ENCODE results near the gene TSPAN9. TPM values are rescaled to one million over a fixed set of nuclear protein-coding genes. Genes with fewer than 3 reads are reported as not detected.

The TSPAN9 gene
- total RNA-seq, 1 experiment from 2014 or later: 9.6 TPM

GRCh38 chr12:3262470-3262869 is 185.3 kb downstream of the TSPAN9 start:
- Histone ChIP-seq H3K9me3 (ENCODE audit: insufficient read depth, low read depth) (no peaks in the 10 kb centered on the region), H3K4me2 (no peak overlapping the region), H3K27ac (no peak overlapping the region), H3K27me3 (ENCODE audit: insufficient read depth, low read depth) (peaks cover 16% of the 10 kb centered on the region), H3K36me3 (ENCODE audit: low read depth) (no peaks in the 10 kb centered on the region), H3K9me2 (ENCODE audit: insufficient read depth) (no peaks in the 10 kb centered on the region), H4K20me1 (ENCODE audit: insufficient read depth) (no peaks in the 10 kb centered on the region; the same call in 1 of the 2 replicates), H2AFZ (no peak overlapping the region), H3K79me2 (ENCODE audit: low read depth) (no peaks in the 10 kb centered on the region), H3K4me3 (no peak overlapping the region), H3K4me1 (replicated peaks; ENCODE audit: insufficient read depth) (no peaks in the 10 kb centered on the region), H3F3A (ENCODE audit: insufficient read depth, low read depth) (no peaks in the 10 kb centered on the region)
- CTCF ChIA-PET: interaction anchor here (0.5 kb wide), 1 partner anchor 317 kb away, joined by 5 read pairs; no protein-coding TSS in a partner anchor
- BruUV-seq (replicated peaks): no TSS peak
- POLR2A ChIA-PET (ENCODE audit: unreplicated experiment): no interaction called here
- intact Hi-C loops (cut with micrococcal nuclease; ENCODE audit: unreplicated experiment): no loop called here
- no peak for DNase-seq
- no peak for TF ChIP-seq CTCF (conservative IDR thresholded peaks at IDR 0.05)
- no peak for TF ChIP-seq EZH2 (IDR thresholded peaks at IDR 0.05; ENCODE audit: low read depth)

DNA sequence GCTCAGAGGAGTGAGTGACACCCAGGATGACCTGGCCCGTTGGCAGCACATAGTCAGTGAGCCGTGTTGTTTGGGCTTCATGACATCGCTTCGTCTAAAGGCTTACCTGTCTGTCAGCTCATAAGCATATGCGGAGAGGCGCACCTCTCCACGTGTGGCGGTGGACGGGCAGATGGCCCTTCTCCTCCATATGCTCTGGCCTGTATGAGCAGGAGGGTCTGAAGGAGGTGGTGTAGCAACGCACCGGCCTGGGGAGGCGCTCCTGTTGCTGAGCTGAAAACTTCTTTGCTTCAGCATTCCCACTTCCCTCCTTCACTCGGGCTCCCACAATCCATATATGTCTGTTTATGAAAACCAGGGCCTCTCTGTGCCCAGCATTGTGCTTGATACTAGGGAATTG is 186.1 kb downstream of the TSPAN9 start:
- Histone ChIP-seq H3K9me2 (ENCODE audit: insufficient read depth) (no peaks in the 10 kb centered on the region), H2AFZ (no peak overlapping the region), H3K36me3 (ENCODE audit: low read depth) (no peaks in the 10 kb centered on the region), H3K9me3 (ENCODE audit: insufficient read depth, low read depth) (no peaks in the 10 kb centered on the region), H3K4me1 (replicated peaks; ENCODE audit: insufficient read depth) (no peaks in the 10 kb centered on the region), H3F3A (ENCODE audit: insufficient read depth, low read depth) (no peaks in the 10 kb centered on the region), H3K4me2 (no peak overlapping the region), H3K27ac (no peak overlapping the region), H4K20me1 (ENCODE audit: insufficient read depth) (no peaks in the 10 kb centered on the region; the same call in 1 of the 2 replicates), H3K79me2 (ENCODE audit: low read depth) (no peaks in the 10 kb centered on the region), H3K4me3 (no peak overlapping the region), H3K27me3 (ENCODE audit: insufficient read depth, low read depth) (peaks cover 20% of the 10 kb centered on the region)
- POLR2A ChIA-PET (ENCODE audit: unreplicated experiment): no interaction called here
- no TSS peak for BruUV-seq (replicated peaks)
- intact Hi-C loops (cut with micrococcal nuclease; ENCODE audit: unreplicated experiment): no loop called here
- TF ChIP-seq CTCF (conservative IDR thresholded peaks at IDR 0.05): no peak
- TF ChIP-seq EZH2 (IDR thresholded peaks at IDR 0.05; ENCODE audit: low read depth): no peak
- CTCF ChIA-PET: no interaction called here
- DNase-seq: no peak

GRCh38 chr12:3263939-3264922 is 187.1 kb downstream of the TSPAN9 start:
- no peak for DNase-seq
- intact Hi-C loops (cut with micrococcal nuclease; ENCODE audit: unreplicated experiment): no loop called here
- H3K9me3 ChIP-seq (ENCODE audit: insufficient read depth, low read depth): no peaks in the 10 kb centered on the region
- BruUV-seq (replicated peaks): no TSS peak
- no peaks in the 10 kb centered on the region for H3F3A ChIP-seq (ENCODE audit: insufficient read depth, low read depth)
- no peak overlapping the region for H3K4me3 ChIP-seq
- no peaks in the 10 kb centered on the region for H3K9me2 ChIP-seq (ENCODE audit: insufficient read depth)
- H3K4me2 ChIP-seq: no peak overlapping the region
- no peaks in the 10 kb centered on the region for H3K36me3 ChIP-seq (ENCODE audit: low read depth)
- POLR2A ChIA-PET (ENCODE audit: unreplicated experiment): no interaction called here
- H2AFZ ChIP-seq: no peak overlapping the region
- no peaks in the 10 kb centered on the region for H3K4me1 ChIP-seq (replicated peaks; ENCODE audit: insufficient read depth)
- no peaks in the 10 kb centered on the region for H3K79me2 ChIP-seq (ENCODE audit: low read depth)
- no peaks in the 10 kb centered on the region; the same call in 1 of the 2 replicates for H4K20me1 ChIP-seq (ENCODE audit: insufficient read depth)
- H3K27me3 ChIP-seq (ENCODE audit: insufficient read depth, low read depth): peaks cover 15% of the 10 kb centered on the region
- H3K27ac ChIP-seq: no peak overlapping the region
- TF ChIP-seq EZH2 (IDR thresholded peaks at IDR 0.05; ENCODE audit: low read depth) (no peak), CTCF (conservative IDR thresholded peaks at IDR 0.05) (no peak)
- CTCF ChIA-PET: no interaction called here
